SK-MEL-5 (cell line): Measurements from ENCODE around the gene ZNF665. TPM values are rescaled to one million over a fixed set of nuclear protein-coding genes. Genes with fewer than 3 reads are reported as not detected.
"Not testable (repeated sequence)": the region's sequence is repeated elsewhere in the genome, so short reads cannot be mapped to it uniquely, and the experiment has no call there.

Experiments used
- DNase-seq: peaks from one replicate; pipeline ENCODE4 v3.0.0-alpha.2; 2016; ENCODE audit warnings: low read depth, low spot score
- in situ Hi-C: cut with HindIII; loops from 2 replicates; pipeline ENCODE4 v1.10.0; 2016; ENCODE audit warnings: low sequenced_read_pairs, high pct_unique_total_duplicates, low pct_unique_long_range_greater_than_20kb
- polyA plus RNA-seq, 2 experiments: library from polyadenylated mRNA; depleted of rRNA; stranded (reverse); fragments of >200 nt; gene quantifications; 2 replicates each; pipeline ENCODE4 v1.2.3, GENCODE V29; 2015
- total RNA-seq: library from RNA; depleted of rRNA; stranded (reverse); fragments of >200 nt; shearing (Covaris generic); gene quantifications from 2 replicates; pipeline ENCODE4 v1.2.3, GENCODE V29; 2014; rRNA removed

The ZNF665 gene
- total RNA-seq: not detected in 2 replicates
- polyA plus RNA-seq (2015; cell fraction: cytosol; rRNA removed): 0.13 TPM in 1 of 2 replicates, not detected in the other
- polyA plus RNA-seq (2015; cell fraction: nucleus; rRNA removed): 0.08 and 0.17 TPM in 2 replicates

DNA sequence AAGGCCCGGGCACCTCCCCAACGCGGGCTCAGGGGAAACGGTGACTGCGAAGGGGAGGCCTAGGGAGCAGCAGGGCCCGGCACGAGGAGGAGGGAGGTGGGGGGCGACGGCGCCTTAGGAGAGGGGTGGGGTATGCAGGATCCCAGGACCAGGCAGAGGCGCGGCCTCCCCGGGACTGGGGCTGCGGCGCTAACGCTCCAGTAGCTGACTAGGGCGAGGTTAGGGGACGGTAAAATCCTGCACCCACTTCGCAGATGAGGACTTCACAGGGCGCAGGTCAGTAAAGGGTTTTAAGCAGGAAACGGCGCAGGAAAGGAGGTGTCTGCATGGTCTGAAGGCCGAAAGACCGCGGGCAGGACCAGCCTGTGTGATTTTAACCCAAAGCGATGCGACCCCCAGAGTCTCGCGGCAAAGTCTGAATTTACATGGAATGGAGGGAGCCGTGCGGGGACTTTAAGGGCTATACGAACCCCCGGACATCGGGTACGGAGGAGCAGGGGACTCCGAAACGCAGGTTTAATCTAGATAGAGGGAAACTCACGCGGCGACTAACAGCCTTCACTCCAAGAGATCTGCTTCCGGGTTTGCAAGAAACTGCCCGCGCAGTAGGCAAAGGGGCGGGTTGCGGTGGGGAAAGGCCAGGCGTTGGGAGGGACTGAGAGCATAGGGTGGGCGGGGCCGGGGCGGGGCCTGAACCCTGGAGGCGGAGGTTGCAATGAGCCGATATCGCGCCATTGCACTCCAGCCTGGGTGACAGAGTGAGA lies at the start of gene ZNF665:
ZNF665 (minus strand) TSS at position 588 of the 764 bp plus-strand sequence. CDS start 10,460 bp downstream, outside the sequence.
- in situ Hi-C loops: no loop called here
- DNase-seq: peak; percentile 59

DNA sequence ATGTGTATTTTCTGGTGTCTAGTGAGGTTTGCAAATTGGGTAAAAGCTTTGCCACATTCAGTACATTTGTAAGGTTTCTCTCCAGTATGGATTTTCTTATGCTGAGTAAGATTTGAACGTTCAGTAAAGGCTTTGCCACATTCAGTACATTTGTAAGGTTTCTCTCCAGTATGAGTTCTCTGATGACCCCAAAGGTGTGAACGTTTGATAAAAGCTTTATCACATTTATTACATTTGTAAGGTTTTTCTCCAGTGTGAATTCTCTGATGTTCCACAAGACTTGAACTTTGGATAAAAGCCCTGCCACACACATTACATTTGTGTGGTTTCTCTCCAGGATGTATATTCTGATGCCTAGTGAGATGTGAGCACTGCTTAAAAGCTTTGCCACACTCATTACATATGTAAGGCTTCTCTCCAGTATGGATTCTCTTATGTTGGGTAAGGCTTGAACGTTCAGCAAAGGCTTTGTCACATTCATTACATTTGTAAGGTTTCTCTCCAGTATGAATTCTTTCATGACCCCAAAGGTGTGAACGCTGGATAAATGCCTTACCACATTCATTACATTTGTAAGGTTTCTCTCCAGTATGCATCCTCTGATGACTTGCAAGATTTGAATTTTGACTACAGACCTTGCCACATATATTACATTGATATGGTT lies 44.1 kb upstream of the ZNF665 start:
- in situ Hi-C loops: no loop called here
- DNase-seq: no peak

DNA sequence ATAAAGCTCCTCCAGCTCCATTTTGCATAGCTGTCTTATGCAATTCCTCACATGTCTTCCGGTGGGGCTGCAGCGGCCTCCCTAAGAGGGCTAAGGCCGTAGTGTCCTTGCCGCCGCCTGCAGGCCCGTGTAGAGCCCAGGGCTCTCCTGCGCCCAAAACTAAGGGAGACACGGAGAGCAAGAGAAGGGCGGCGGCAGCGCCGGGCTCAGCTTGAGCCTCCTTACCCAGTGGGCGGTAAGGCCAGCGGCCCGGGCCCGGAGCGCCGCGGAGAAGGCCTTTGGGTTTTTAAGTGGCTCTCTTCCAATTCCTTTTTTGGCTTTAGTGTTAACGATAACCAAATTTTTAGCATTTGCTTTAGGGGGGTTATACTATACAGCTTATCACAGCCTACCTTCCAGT lies 31.4 kb upstream of the ZNF665 start:
- no peak for DNase-seq

DNA sequence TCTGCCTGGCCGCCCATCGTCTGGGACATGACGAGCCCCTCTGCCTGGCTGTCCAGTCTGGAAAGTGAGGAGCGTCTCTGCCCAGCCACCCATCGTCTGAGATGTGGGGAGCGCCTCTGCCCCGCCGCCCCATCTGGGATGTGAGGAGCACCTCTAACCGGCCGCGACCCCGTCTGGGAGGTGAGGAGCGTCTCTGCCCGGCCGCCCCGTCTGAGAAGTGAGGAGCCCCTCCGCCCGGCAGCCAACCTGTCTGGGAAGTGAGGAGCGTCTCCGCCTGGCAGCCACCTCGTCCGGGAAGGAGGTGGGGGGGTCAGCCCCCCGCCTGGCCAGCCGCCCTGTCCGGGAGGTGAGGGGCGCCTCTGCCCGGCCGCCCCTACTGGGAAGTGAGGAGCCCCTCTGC lies 29.6 kb upstream of the ZNF665 start:
- in situ Hi-C loops, DNase-seq: not testable (repeated sequence)

More for the DNA sequence above, 31.4 kb upstream of the ZNF665 start:
- in situ Hi-C loops: no loop called here

DNA sequence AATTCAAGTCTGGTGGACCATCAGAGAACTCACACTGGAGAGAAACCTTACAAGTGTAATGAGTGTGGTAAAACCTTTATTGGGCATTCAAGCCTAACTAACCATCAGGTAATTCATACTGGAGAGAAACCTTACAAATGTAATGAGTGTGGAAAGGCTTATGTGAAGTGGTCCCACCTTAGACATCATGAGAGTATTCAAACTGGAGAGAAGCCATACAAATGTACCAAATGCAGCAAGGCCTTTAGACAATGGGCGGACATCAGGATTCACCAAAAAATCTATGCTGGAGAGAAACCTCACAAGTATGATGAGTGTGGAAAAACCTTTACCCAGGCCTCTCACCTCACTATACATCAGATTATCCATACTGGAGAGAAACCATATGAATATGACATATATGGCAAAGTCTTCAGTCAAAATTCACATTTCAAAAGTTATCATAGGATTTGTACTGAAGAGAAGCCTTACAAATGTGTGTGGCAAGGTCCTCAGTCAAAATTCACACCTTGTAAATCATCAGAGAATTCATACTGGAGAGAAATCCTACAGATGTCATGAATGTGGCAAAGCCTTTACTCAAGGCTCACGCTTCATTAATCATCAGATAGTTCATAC lies 19.7 kb upstream of the ZNF665 start:
- no peak for DNase-seq
- in situ Hi-C loops: no loop called here

DNA sequence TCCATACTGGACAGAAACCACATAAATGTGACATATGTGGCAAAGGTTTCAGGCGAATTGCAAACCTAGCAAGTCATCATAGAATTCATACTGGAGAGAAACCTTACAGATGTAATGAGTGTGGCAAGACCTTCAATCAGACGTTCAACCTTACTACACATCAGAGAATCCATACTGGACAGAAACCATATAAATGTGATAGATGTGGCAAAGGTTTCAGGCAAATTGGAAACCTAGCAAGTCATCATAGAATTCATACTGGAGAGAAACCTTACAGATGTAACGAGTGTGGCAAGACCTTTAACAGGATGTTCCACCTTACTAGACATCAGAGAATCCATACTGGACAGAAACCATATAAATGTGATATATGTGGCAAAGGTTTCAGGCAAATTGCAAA lies 18.4 kb upstream of the ZNF665 start:
- DNase-seq, in situ Hi-C loops: not testable (repeated sequence)

DNA sequence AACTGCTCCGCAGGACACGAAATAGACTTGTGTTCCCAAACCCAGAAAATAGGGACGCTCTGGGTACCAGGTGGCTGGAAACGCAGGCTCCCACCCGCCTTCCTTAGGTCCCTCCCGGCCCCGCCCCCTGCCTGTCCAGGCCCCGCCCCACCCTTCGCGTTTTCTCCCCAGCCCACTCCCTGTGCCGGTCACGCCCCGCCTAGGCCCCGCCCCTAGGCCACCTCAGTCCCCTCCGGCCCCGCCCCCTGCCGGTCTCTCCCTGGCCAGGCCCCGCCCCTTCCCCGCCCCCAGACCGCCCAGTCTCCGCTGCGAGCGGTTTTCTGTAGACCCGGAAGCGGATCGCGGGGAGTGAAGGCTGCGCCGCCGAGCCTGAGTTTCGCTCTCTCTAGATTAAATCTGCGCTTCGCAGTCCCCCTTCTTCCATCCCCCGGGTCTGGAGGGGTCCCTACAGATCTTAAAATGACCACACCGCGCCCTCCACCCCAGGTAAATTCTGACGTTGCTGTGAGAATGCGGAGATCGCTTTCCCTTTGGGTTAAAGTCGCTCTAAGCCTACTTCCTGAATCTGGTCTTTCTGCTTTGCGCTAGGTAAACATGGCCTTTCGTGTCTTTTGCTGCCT lies 3.7 kb upstream of the ZNF665 start:
- DNase-seq: peak; percentile 83
- in situ Hi-C loops: no loop called here

DNA sequence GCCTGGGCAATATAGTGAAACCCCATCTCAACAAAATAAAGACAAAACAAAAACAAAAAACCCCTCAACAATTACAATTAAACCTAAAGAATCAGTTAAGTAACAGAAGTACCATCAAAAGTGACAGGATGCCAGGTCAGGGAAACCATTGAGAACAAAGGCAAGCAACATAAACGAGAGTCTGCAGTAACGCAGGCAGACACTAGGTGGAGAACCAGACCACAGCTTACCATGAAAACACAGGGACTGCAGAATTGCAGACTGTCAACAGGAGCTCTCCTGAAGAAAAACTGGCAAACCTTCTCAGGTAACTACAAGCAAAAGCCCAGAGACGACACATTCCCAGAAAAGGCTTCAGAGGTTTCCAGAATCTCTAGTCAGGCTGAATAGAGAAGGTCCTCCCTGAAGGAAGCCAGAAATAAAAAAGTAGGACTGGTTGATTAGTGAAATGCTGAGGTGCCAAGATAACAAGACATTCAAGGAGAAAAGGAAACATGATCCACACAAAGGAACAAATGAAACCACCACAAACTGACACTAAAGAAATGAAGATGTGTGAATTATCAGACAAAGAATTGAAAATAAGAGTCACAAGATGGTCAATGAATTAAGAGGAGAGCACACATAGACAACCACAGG lies 2.2 kb upstream of the ZNF665 start:
- peak; percentile 81 for DNase-seq
- in situ Hi-C loops: no loop called here

DNA sequence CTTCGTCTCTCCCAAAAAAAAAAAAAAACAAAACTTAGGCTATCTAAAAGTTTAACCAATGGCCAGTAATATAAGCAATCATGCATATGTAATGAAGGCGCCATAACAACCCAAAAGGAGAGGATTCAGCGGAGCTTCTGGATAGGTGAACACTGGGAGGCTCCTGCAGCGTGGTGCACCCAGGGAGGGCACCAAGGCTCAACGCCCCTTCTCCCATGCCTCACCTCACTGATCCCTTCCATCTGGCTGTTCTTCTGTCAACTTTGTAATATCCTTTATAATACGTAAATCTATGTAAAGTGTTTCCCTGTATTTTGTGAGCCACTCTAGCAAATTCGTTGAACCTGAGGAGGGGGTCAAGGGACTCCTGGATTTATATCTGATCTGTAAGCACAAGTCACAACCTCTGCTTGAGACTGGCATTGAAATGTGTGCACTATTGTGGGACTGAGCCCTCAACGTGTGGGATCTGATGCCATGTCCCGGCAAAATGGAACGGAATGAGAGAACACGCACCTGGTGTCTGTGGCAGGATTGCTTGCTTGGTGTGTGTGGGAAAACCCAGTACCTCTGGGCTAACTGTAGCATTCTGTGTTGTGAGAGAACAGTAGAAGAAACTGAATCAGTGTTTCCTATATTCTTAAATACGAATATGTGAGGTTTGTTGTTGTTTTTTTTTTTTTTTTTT lies 521 bp upstream of the ZNF665 start:
- DNase-seq: no peak
- in situ Hi-C loops: no loop called here

DNA sequence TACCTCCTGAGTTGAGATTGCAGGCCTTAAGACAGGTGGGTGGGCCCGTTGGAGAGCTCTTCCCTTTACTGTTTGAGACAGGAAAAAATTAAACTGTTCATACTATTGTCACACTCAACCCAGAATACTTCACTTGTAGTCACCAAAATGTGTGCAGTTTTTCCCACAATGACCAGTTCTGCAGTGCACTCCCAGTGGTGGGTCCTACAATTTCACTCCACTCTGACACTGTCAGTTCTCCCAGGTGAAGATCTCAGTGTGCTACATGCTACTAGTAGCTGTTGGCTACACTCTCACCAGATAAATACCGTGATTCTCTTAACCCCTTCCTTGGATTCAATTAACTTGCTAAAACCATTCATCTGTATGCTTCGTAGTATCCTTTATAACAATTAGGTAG lies 2.9 kb downstream of the ZNF665 start:
- in situ Hi-C loops: no loop called here

DNA sequence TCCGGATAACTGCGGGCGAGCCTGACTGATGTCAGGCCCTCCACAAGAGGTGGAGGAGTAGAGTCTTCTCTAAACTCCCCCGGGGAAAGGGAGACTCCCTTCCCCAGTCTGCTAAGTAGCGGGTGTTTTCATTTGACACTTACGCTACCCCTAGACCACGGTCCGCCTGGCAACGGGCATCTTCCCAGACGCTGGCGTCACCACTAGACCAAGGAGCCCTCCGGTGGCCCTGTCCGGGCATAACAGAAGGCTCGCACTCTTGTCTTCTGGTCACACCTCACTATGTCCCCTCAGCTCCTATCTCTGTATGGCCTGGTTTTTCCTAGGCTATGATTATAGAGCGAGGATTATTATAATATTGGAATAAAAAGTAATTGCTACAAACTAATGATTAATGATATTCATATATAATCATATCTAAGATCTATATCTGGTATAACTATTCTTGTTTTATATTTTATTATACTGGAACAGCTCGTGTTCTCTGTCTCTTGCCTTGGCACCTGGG lies 3.4 kb downstream of the ZNF665 start:
- in situ Hi-C loops, DNase-seq: not testable (repeated sequence)

More for the DNA sequence above, 2.9 kb downstream of the ZNF665 start:
- DNase-seq: no peak

DNA sequence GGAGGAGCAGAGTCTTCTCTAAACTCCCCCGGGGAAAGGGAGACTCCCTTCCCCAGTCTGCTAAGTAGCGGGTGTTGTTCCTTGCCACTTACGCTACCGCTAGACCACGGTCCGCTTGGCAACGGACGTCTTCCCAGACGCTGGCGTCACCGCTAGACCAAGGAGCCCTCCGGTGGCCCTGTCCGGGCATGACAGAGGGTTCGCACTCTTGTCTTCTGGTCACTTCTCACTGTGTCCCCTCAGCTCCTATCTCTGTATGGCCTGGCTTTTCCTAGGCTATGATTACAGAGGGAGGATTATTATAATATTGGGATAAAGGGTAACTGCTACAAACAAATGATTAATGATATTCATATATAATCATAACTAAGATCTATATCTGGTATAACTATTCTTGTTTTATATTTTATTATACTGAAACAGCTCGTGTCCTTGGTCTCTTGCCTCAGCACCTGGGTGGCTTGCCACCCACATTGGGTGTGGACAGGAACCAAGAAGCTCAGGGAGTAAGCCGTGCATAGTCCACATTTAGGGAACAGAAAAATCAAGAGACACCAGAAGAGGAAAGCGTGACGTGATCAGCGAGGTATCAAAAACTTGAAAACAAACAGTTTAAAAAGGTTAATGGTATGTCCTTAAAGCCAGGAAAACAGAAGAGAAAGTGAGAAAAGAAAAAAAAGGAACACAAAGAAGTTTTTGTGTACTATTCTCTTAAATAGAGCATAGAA lies 7.8 kb downstream of the ZNF665 start:
- DNase-seq: peak; percentile 25
- in situ Hi-C loops: not testable (repeated sequence)

DNA sequence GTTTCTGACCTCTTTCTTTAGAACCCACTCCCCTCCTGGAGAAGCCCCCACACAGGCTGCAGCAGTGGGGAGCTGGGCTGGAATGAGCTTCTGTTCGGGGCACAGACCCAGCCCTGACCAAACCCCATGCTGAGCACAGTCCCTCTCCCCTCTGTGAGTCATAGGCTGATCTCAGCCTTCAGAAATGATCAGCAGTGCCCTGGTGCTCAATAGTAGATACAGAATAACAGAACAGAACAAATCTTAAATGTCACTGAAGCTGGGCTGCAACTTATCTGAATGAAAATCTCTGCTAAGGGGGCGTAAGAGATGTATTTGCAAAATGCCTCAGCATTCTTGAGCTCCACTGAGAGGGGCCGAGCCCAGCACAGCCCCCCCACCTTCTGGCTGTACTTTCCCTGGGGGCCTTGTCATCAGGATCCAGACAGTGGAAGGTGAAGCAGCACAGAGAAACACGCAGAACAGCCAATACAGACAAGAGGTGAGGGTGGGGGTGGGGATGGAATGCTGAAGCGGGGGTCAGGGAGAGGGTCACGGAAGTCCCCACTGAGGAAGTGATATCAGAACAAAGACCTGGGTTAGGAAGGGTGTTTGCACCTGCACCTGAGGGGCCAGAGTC lies 9.9 kb downstream of the ZNF665 start:
- in situ Hi-C loops: no loop called here
- no peak for DNase-seq

DNA sequence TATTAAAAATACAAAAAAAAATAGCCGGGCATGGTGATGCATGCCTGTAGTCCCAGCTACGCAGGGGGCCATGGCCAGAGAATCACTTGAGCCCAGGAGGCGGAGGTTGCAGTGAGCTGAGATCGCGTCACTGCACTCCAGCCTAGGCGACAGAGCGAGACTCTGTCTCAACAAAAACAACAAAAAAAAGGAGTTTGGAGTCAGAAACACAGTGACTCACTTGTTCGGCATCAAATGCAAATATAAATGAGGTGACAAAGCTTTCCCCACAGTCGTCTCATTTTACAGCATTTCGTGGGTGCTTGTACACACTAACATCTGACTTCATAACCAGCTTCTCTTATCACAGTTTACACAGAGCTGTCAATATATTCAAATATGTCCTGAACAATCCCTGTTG lies 11.0 kb downstream of the ZNF665 start:
- in situ Hi-C loops: no loop called here
- no peak for DNase-seq

DNA sequence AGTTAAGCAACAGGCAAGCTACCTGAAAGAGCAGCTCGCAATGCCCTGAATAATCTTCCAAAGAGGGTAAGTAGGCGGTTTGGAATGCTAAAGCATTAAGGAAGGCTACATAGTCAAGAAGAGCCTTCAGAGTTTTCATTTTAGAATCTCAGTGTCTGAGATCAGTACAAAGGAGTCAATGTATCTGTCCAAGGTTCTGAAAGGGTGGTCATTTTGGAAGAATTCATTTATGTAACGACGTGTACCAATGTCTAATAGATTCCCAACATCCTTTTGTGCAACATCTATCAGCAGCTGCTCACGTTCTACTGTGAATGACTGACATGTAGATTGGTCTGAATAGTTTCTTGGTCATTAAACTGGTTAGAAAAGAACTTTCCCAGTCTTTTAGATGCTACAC lies 15.2 kb downstream of the ZNF665 start:
- in situ Hi-C loops: no loop called here
- DNase-seq: no peak

DNA sequence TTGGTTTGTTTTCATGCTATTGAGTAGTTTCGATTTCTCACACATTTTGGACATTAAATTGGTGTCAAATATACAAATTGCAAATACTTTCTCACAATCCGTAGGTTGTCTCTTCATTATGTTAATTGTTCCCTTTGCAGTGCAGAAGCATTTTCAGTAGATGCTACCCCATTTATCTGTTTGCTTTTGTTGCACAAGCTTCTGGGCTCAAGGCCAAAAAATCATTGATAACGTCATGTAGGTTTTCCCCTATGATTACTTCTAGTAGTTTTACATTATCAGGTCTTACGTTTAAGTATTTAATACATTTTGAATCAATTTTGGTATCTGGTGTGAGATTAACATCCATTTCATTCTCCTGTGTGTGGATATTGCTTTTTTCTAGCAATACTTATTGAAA lies 20.3 kb downstream of the ZNF665 start:
- DNase-seq: no peak
- in situ Hi-C loops: no loop called here
